HK-2 (cell line): ENCODE data around the gene UBL7.
"Not testable (repeated sequence)": the region's sequence is repeated elsewhere in the genome, so short reads cannot be mapped to it uniquely, and the experiment has no call there.

Experiments
- DNase-seq: peaks from one replicate; pipeline ENCODE4 v3.0.0-alpha.2; 2018; ENCODE audit not compliant: unreplicated experiment

The UBL7 gene

DNA sequence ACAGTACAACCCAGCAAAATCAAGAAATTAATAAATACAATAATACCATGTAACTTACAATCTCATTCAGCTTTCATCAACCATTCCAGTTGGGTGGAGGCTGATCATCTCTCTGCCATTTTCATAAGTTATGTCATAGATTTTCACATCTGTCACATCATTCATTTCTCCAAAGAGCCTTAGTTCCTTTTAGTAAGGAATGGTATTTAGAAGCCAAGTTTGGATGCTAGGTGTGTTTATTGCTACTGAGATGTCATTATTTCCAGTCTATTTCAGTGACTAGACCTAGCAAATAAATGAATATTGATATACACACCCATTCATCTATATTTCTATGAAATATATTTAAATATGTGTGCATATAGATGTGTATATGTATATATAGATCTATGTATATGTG is 2.7 kb upstream of the UBL7 start:
- DNase-seq, result no peak

DNA sequence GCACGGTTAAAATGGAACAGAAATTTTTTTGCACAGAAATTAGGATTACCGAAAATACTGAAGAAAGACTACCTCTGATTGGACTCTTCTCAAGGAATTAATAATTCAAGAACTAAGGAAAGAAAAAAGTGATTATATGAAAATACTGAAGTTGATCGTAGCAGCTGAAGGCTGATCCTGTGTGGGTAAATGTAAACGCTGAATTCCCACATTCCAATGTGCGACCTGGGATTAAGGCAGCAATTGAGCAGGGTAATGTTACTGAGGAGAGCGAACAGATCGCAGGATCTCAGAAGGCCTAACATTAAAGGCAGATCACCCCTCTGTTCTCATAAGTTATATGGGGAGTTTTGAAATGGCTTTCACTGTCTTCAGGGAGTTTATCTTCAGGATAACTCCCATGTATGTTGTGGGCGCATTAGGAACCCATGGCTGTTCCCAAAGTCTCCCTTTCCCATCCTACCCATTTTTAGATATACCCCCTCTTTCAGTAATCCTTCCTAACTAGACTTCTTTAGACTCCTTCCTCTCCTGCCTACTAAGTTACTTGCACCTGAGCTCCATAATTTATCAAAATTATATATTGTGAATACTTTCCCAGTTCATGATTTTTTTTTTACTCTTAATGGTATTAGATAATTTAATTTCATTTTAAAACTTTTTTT is 1.0 kb upstream of the UBL7 start:
- DNase-seq, result no peak

DNA sequence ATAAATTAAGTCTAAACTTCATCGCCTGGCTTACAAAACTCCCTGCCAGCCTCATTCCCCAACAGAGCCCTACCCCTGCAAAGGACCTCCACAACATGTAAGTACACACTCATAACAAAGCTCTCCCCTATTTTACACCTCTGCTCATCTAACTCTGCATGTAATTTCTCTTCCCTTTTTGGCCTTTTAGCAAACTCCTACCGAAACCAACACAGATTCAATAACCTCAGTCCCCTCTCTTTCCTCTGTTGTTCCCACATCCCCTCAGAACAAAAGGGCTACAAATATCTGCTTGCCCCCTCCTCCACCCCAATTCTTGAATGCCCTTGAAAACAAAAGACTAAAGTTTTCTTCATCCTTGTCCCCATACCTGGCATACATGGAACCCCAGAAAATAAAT is 662 bp downstream of the UBL7 start:
- DNase-seq, result no peak

DNA sequence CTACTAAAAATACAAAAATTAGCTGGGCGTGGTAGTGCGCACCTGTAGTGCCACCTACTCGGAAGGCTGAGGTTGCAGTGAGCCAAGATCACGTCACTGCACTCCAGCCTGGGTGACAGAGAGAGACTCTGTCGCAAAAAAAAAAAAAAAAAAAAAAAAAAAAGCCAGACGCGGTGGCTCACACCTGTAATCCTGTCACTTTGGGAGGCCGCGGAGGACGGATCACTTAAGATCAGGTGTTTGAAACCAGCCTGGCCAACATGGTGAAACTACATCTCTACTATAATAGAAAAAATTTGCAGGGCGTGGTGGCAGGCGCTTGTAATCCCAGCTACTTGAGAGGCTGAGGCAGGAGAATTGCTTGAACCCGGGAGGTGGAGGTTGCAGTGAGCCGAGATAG is 1.2 kb downstream of the UBL7 start:
- not testable (repeated sequence) for DNase-seq

DNA sequence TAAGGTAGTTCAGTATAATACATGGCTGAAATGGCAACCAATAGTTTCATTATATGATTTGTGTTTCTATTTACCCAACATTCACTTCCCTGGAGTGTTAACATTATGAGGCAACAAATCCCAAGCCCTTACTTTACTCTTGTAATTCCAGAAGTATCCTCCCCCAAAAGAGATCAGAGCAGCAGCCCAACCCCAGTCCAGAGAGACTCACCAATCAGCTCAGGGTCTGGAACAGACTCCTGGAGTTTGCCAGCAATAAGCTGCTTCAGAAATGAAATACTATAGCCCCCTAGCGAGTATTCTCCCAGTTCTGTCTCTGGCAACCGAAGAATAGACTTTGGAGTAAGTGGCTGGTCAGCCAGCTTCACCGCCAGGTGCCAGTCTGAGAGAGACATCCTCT is 2.5 kb downstream of the UBL7 start:
- DNase-seq, result no peak

DNA sequence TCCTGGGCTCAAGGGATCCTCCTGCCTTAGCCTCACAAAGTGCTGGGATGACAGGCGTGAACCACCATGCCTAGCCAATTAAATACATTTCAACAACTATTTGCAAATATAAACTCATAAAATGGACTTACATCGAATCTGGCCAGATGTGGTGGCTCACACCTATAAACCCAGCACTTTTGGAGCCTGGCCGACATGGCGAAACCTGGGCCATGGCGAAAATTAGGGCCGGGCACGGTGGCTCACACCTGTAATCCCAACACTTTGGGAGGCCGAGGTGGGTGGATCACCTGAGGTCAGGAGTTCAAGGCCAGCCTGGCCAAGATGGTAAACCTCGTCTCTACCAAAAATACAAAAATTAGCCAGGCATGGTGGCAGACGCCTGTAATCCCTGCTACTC is 3.9 kb downstream of the UBL7 start:
- not testable (repeated sequence) for DNase-seq

DNA sequence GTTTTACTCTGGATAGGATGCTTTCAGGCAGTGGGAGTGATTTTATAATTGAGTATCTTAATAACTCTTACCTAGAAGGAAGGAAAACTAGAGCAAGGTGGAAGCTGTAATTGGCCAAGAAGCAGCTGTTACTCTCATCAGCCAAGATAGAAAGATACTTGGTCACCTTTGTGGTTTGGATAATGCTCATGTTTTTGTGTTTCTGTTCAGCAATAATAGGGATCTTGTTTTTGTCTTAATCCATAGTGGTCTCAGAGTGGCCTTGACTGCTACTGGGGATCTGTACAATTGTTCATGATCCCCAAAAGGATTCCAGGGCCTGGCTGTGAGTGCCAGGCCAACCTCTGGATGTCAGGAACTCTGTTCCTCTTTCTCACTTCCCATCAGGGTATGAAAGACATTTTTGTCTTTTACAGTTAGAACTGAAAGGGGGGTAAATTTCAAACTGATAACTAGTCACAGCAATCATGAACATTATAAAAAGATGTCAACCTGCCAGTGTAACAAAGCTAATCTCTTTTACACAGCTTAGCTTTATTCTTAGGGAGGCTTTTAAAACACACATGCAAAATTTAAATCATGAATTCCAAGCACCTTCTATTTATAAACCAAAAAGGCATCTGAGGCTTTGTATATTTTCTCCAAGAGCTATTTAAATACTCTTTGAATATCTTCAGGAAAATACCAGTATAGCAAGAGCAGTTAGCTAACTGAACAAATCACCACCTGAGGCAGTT is 6.0 kb downstream of the UBL7 start:
- no peak for DNase-seq

DNA sequence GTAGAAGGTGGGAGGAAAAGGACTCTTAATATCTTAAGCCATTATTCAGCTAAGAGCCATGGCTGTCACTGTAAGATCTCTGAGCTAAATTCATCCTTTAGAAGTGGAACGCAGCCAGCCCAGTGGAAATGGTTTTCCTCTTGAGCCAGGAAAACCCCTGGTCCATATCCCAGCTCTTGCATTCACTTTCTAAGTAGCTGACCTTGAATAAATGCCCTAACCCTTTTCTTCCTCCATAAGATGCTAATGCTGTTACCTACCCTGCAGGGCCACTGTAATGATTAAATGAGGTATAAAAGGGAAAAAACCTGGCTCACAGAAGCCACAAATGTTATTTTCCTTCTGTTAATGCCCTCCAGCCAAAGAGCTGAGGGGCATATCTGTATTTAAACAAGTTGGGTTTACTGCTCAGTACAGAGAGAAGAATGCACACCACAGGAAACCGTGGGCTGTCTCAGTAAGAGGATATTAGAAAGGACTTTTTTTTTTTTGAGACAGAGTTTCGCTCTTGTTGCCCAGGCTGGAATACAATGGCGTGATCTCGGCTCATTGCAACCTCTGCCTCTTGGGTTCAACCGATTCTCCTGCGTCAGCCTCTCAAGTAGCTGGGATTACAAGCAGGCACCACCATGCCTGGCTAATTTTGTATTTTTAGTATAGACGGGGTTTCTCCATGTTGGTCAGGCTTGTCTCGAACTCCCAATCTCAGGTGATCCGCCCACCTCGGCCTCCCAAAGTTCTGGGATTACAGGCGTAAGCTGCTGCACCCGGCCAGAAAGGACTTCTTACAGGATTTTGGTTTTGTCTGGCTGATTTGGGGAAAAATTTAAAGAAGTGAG is 6.8 kb downstream of the UBL7 start:
- no peak for DNase-seq

DNA sequence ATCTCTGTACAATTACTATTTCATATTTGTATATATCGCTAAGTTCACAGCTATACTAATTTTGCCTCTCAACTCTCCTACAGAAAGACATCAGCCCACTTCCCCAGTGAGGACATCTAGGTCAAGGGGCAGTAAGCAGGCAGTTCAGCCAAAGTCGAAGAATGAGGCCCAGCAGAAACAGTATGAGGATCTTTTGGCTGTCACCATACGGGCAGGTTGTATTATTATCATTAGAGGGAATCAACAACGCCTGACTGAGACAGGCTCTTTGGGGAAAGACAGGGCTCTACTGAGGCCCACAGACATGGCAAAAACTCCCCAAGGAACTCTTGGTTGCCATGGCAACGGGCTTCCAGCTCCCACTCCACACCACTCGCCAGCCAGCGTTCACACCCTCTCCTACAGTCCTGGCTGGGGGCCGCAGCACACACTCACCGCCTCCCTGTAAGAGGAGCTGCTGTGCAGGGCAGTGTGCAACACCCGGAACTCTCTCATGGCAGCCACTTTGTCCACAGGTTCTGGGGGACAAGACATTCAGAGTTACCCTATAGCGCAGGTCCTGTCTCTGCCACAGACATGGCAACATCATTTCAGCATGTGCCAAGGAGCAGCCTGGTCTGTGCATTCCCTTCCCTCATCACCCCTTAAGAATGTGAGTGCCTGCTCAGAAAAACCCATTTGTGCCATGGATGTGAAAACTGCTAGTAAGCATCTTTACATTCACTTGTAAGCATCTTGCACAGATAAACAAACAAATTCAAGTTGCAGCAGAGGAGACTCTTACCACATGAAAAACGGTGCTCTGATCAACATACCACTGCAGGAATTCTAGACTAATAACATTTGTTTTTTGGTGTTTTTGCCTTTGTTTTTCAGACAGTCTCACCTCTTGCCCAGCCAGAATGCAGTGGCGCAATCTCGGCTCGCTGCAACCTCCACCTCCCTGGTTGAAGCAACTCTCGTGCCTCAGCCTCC is 8.8 kb downstream of the UBL7 start:
- DNase-seq, result no peak

DNA sequence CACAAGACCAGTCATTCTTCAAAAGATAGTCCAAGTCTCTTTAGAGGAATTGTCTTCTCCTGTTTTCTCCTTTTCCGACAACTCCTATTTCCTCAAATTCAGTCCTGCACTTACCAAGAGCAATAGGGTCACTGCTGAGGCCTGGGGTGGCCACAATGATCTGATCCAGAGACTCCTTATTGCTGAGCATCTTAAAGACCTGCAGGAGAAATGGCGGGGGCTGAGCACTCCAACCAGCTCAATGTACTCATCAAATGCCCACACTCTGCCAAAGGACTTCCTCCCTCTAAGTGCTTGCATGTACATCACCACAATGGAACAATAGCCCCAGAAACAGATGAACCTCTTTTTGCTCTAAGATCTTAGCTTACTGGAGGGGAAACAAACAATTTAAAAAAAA is 9.6 kb downstream of the UBL7 start:
- no peak for DNase-seq

DNA sequence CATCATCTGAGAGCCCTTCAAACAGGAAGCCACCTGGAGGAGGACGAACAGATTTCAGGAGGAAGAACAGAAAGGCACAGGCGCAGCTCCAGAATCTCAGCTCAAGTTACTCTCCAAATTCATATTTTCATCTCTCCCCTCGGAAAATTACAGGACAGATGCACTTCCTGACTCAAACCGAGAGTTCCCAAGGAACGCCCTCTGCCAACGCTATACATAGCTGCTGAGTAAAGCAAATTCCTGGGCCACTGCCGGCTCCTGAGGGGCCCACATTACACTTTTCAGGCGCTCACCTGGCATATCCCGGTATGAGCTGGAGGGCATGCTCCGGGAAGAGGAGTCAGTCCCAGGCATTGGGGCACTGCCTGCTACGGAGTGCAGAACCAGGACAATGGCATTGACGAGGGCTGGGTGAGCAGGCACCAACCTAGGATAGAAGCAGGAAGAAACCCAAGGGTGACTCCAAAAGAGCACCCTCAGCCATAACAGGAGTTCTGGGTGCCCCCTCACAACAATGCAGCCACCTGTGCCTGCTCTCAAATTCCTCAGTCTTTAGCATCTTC is 11.2 kb downstream of the UBL7 start:
- no peak for DNase-seq

DNA sequence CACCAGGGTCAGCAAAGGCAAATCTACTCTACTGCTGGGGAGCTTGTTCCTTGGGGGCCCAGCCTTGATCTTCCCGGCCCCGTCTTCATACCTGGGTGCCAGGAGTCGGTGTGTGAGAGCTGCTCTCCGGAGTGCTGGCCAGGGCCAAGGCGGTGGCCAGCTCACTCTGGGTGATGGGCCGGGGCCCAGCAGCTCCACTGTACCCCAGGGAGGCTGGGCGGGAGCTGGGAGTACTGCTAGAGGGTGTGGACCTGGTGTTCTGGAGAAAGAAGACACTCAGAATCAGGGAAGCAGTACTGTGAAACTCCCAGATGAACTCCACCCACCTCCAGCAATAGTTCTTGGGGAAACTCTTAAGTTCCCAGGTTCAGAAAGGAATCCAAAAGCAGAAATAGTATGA is 11.9 kb downstream of the UBL7 start:
- no peak for DNase-seq

DNA sequence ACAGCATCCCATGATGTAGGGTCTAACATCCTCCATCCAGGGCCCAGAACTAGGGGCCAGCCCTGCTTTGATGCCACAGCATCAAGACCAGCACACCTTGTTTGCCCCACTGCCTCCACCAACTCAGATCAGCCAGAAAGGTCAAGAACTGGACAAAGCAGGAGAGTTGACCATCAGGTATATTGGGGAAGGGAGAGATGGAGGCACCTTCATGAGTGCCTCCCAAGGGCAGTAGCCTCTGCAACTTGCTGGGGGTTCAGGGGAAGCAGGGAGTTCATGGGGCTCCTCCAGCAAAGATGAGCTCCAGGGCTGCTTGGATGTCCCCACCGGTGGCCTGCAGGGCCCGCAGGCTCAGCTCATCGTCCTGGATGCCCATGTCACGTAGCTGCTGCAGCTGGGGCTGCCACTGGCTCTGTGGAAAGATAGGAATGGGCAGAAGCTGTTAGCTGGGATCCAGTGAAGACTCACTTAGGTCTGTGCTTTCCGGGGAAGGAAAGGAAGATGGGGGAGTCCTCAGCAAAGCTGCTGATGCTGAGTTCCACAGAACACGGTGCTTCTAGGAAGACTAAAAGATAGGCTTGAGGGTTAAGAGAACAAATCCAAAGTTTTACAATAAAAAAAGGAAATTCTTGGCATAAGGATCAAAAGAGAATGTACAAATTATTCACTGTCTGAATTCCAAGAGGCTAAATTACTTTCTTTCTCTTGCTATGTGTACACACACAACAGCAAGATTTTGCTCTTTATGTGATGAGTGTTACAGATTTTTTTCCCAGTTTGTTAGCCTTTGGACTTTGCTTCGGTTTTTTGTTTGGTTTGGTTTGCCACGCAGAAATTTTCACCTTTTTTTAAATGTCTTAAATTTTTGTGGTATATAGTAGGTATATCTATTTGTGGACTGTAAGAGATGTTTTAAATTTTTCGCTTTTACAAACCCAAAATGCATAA is 14.9 kb downstream of the UBL7 start:
- DNase-seq, result no peak

DNA sequence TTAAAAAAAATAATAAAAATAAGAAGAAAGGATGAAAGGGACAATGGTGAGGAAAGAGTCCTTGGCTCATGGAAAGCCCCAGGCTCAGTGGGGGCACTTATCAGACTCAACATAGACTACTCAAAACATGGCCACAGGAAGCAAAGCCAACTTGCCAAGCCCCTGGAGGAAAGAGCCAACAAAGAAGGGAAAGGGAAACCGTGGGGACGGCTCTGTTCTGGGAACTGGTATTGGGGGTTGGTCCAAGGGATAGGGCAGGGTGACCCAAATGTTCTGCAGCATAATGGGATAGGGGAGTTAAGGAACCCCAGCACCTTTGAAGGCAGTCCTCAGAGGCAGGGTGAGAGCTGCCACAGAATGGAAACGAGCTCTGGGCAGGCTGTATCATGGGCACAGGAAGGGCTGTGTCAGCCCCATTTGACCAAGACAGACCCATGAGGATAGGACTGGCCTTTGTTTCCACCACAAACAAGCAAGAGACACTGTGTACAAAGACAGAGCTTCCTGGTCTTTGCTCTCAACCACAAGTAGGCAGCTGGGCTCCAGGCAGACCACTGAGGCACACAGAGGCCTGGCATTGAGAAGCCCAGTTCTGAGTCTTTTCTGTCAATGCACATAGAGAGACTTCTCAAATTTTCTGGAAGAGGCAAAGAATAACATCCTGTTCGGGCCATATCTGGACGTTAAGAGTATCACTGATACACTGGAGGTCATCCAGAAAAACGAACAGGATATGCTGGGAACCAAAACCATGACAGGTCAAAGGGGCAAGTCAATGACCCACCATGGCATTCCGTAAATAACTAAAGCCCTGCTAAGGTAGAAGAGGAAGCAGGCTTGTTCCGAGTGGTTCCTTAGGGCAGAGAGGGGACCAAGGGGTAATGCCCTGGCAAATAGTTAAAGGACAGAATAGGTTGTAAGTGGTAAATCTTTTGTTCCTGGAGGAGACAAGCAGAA is 16.6 kb downstream of the UBL7 start:
- no peak for DNase-seq

DNA sequence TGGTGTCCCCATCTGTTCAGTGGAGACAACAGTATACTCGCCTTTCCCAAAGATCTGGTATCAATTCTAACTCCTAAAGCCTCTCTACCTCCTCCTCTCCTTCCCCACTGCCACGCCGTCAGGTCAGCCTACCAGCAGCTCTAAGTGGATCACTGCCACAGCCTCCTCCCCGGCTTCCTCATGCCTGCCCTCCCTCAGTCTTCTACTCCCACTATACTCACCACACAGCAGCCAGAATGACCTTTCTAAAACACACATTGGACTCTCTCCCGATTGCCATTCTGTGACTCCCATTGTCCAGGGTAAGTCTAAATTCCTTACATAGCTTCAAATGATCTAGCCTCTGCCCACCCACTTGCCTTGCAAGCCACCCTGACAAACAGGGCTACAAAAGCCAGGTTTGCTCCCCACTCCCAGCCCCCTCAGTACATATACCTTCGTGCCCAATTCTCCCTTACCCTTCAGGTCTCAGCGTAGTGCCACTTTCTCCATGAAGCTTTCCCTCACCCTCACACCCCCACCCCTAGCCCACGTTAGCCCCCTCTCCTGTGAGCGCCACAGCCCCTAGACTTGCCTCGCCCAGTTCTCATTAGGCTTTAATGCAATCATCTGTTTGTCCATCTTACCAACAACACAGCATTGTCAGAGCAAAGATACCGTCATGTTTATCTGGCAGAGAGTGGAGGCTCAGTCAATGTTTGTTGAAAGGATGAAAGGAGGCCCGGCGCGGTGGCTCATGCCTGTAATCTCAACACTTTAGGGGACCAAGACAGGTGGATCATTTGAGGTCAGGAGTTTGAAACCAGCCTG is 17.7 kb downstream of the UBL7 start:
- no peak for DNase-seq

DNA sequence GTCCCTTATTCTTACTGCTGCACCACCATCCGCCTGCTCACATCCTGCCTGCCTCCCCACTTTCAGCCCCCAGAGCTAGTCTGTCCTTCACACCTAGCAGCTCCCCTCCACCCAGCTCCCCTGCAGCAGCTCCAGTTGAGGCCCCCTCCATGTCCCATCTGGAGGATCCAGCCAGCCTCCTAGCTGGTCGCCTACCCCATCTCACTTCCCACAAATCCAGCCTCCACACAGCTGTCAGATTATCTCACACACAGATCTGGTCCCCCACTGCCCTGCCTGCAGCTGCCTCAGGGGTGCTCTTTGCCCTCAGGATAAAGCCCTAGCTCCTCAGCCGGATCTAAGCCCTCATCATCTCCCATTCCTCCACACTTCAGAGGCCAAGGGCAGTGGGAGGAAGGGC is 18.4 kb downstream of the UBL7 start:
- DNase-seq, result no peak

DNA sequence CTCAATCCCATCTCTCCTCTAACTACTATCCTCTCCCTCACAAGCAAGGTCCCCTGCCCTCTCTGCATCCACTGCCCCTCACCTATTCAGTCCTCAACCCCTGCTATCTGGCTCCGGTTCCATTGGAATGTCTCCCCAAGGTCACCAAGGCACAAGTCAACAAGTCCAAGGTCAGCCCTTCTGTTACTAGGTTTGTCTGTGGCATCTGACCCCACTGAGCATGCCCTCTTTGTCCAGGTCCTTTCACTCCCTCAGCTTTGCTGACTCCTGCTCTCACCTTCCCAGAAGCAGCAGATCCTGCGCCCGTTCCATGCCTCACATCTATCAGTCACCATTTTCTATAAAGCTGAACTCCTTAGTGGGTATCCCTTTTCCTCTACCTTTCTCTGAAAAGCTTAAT is 18.9 kb downstream of the UBL7 start:
- DNase-seq, result no peak
